GM12878 (cell line): ENCODE data around the gene RCOR1. TPM values are rescaled to one million over a fixed set of nuclear protein-coding genes. Genes with fewer than 3 reads are reported as not detected.

ENCODE experiments used
- ATAC-seq: fragments of 200-7000 bp; cut with Tn5 transposase; 3 replicates; pipeline ENCODE4 v1.9.1; 2020; ENCODE audit warnings: mild to moderate bottlenecking, moderate library complexity
- BruUV-seq: library from RNA; stranded (reverse); fragments of 400-500 nt; replicated peaks from 2 replicates; lab custom pipeline; 2021; lab: Mats Ljungman, UMichigan
- CTCF ChIA-PET: fragments of 300-600 bp; sonication (Branson Sonifier 250); formaldehyde crosslinking; extraction: SDS; loops from one replicate; lab custom pipeline; 2021; ENCODE audit warnings: inconsistent platforms; lab: Yijun Ruan, JAX
- POLR2A ChIA-PET: fragments of 350-600 bp; formaldehyde crosslinking; extraction: SDS; loops from one replicate; lab custom pipeline; 2021; ENCODE audit warnings: inconsistent platforms; lab: Charles Lee
- RAD21 ChIA-PET: fragments of 300-600 bp; sonication (Branson Sonifier 250); formaldehyde crosslinking; loops from one replicate; lab custom pipeline; 2023; ENCODE audit warnings: antibody characterized with exemption; ENCODE audit not compliant: unreplicated experiment; lab: Charles Lee
- SMC1A ChIA-PET: fragments of 300-600 bp; sonication (Branson Sonifier 250); formaldehyde crosslinking; loops from one replicate; lab custom pipeline; 2023; ENCODE audit not compliant: unreplicated experiment, uncharacterized antibody; lab: Charles Lee
- DNase-seq: peaks from one replicate; pipeline ENCODE4 v3.0.0-alpha.2; 2011; ENCODE audit warnings: low read depth, low spot score
- FAIRE-seq: peaks from 3 replicates; lab custom pipeline; 2011; peaks lifted over from hg19 to GRCh38; lab: Jason Lieb, UNC
- H2AFZ ChIP-seq: 2 replicates; pipeline ENCODE4 v1.6.0; 2011; ENCODE audit warnings: low read depth, low read length, control low read depth; ENCODE audit not compliant: control insufficient read depth
- H3K27ac ChIP-seq: 2 replicates; pipeline ENCODE4 v1.5.1; 2011; ENCODE audit warnings: control low read depth; ENCODE audit not compliant: control insufficient read depth, insufficient read depth
- H3K27me3 ChIP-seq, 2 experiments: replicated peaks in 1 of 2; 2 replicates each; pipeline versions ENCODE4 v1.6.0 to v1.6.1; 2011; ENCODE audit warnings: low read length in 1 of 2; ENCODE audit not compliant: control insufficient read depth in 2 of 2, insufficient read depth in 2 of 2
- H3K36me3 ChIP-seq, 2 experiments: 2 replicates each; pipeline ENCODE4 v1.5.1; 2011; ENCODE audit warnings: low read length in 1 of 2; ENCODE audit not compliant: control insufficient read depth in 2 of 2, insufficient read depth in 2 of 2
- H3K4me1 ChIP-seq: 2 replicates; pipeline ENCODE4 v1.6.1; 2011; ENCODE audit warnings: mild to moderate bottlenecking, low read length, moderate library complexity, mixed read lengths; ENCODE audit not compliant: control insufficient read depth, insufficient read depth
- H3K4me2 ChIP-seq: 2 replicates; pipeline ENCODE4 v1.6.0; 2011; ENCODE audit warnings: control low read depth; ENCODE audit not compliant: control insufficient read depth, insufficient read depth
- H3K4me3 ChIP-seq: fragments of 200-600 bp; sonication (generic); 2 replicates; pipeline ENCODE4 v1.5.1; 2016
- H3K79me2 ChIP-seq: 2 replicates; pipeline ENCODE4 v1.6.0; 2011; ENCODE audit warnings: low read length; ENCODE audit not compliant: control insufficient read depth, insufficient read depth
- H3K9ac ChIP-seq: 2 replicates; pipeline ENCODE4 v1.8.0; 2011; ENCODE audit warnings: low read length, control low read depth, mixed read lengths; ENCODE audit not compliant: control insufficient read depth, insufficient read depth
- H3K9me3 ChIP-seq: replicated peaks from 3 replicates; pipeline ENCODE4 v1.5.1; 2011; ENCODE audit warnings: mild to moderate bottlenecking, low read length; ENCODE audit not compliant: control insufficient read depth, insufficient read depth
- H4K20me1 ChIP-seq: 2 replicates; pipeline ENCODE4 v1.6.0; 2011; ENCODE audit not compliant: control insufficient read depth, insufficient read depth
- CBFB ChIP-seq: IDR thresholded peaks from 2 replicates; pipeline ENCODE4 v1.6.1; 2016; ENCODE audit warnings: antibody characterized with exemption, low read depth
- CHD2 ChIP-seq: IDR thresholded peaks from 2 replicates; pipeline ENCODE4 v1.6.1; 2011; ENCODE audit warnings: low read depth, low read length, improper control_type of control experiment, borderline replicate concordance
- EP300 ChIP-seq, 2 experiments: fragments of 150-350 bp in 1 of 2; IDR thresholded peaks; 2 replicates each; pipeline ENCODE4 v1.6.1; 2011 to 2012; ENCODE audit warnings: low read depth in 2 of 2, low read length in 2 of 2, borderline replicate concordance in 1 of 2, improper control_type of control experiment in 1 of 2, inconsistent platforms in 1 of 2; ENCODE audit not compliant: control insufficient read depth in 1 of 2
- FOXK2 ChIP-seq: fragments of 450-650 bp; IDR thresholded peaks from 2 replicates; pipeline ENCODE4 v1.6.1; 2017; ENCODE audit warnings: mild to moderate bottlenecking, moderate library complexity
- IKZF2 ChIP-seq, 2 experiments: fragments of 450-650 bp; IDR thresholded peaks; 2 replicates each; pipeline ENCODE4 v1.6.1; 2017; ENCODE audit warnings: mild to moderate bottlenecking in 2 of 2, moderate library complexity in 2 of 2
- JUND ChIP-seq: IDR thresholded peaks from 2 replicates; pipeline ENCODE4 v1.6.1; 2012; ENCODE audit warnings: low read depth, mild to moderate bottlenecking, low read length, improper control_type of control experiment, moderate library complexity
- MEF2B ChIP-seq: fragments of 450-650 bp; IDR thresholded peaks from 2 replicates; pipeline ENCODE4 v1.6.1; 2018; ENCODE audit warnings: mild to moderate bottlenecking, moderate library complexity; ENCODE audit not compliant: partially characterized antibody, poor library complexity, severe bottlenecking
- MTA3 ChIP-seq: IDR thresholded peaks from 2 replicates; pipeline ENCODE4 v1.6.1; 2012; ENCODE audit warnings: low read length, inconsistent platforms, borderline replicate concordance
- RFX5 ChIP-seq: IDR thresholded peaks from 2 replicates; pipeline ENCODE4 v1.6.1; 2011; ENCODE audit warnings: low read depth, low read length, improper control_type of control experiment
- SIX5 ChIP-seq: IDR thresholded peaks from 2 replicates; pipeline ENCODE4 v1.6.1; 2011; ENCODE audit warnings: mild to moderate bottlenecking, low read depth, low read length, moderate library complexity; ENCODE audit not compliant: severe bottlenecking
- YBX1 ChIP-seq: fragments of 450-650 bp; IDR thresholded peaks from 2 replicates; pipeline ENCODE4 v1.6.1; 2016; ENCODE audit warnings: antibody characterized with exemption
- ZNF274 ChIP-seq: IDR thresholded peaks from one replicate; pipeline ENCODE4 v1.8.0; 2011; ENCODE audit not compliant: insufficient read length, insufficient read depth
- WGBS: methylation state at CpG from one replicate; pipeline ENCODE4 v1.1.6; 2016; ENCODE audit warnings: low lambda C conversion rate; ENCODE audit not compliant: insufficient replicate concordance, insufficient coverage; ENCODE audit errors: missing lambda C conversion rate; 5-methylcytosine and 5-hydroxymethylcytosine counted together
- in situ Hi-C: fragments of 300-500 bp; cut with MboI; formaldehyde crosslinking; loops from 9 replicates; pipeline ENCODE4 v1.14.3; 2018; ENCODE audit warnings: mixed read lengths
- intact Hi-C: fragments of 100-400 bp; cut with micrococcal nuclease; formaldehyde crosslinking; loops from one replicate; pipeline ENCODE4 v1.14.2; 2022; ENCODE audit not compliant: unreplicated experiment
- polyA plus RNA-seq, 11 experiments: library from polyadenylated mRNA; depleted of rRNA in 4 of 11; unstranded in 6 of 11; stranded (reverse) in 5 of 11; fragments of >200 nt; fragmentation: Nextera tagmentation in 4 of 11; fragmentation: Illumina TruSeq in 1 of 11; extraction: Ambion mirVana in 4 of 11; extraction: Trizol in 1 of 11; gene quantifications; 1 replicate in 1 of 11; 2 replicates in 10 of 11; pipeline versions ENCODE4 v1.2.1 to v1.2.3, GENCODE V29; 2011 to 2016; ENCODE audit warnings: inconsistent platforms in 2 of 11, missing spikeins in 2 of 11, low read depth in 1 of 11
- total RNA-seq, 4 experiments: library from RNA; depleted of rRNA in 3 of 4; stranded (reverse); fragments of >200 nt in 3 of 4; fragmentation: Illumina TruSeq in 1 of 4; extraction: Trizol in 1 of 4; gene quantifications; 2 replicates each; pipeline versions ENCODE4 v1.2.1 to v1.2.3, GENCODE V29; 2013 to 2021
- TF ChIP-seq, protein P1 (sequence below): fragments of 450-650 bp; IDR thresholded peaks from 2 replicates; pipeline ENCODE4 v1.6.1; 2017; ENCODE audit warnings: mild to moderate bottlenecking, moderate library complexity
- TF ChIP-seq, protein P2 (sequence below): IDR thresholded peaks from 2 replicates; pipeline ENCODE4 v1.6.1; 2012; ENCODE audit warnings: low read length, inconsistent platforms
- TF ChIP-seq, protein P3 (sequence below): IDR thresholded peaks from 2 replicates; pipeline ENCODE4 v1.6.1; 2012; ENCODE audit warnings: low read depth, low read length, improper control_type of control experiment
- TF ChIP-seq, protein P4 (sequence below): fragments of 150-350 bp; IDR thresholded peaks from 2 replicates; pipeline ENCODE4 v1.6.1; 2016; ENCODE audit warnings: low read depth, low read length

The RCOR1 gene
- total and polyA plus RNA-seq, 10 of the 15 experiments (the other 5 are each of a cell fraction or from before 2014, with no cell fraction given) = 1.6 to 12.2 (median 4.4) TPM

DNA sequence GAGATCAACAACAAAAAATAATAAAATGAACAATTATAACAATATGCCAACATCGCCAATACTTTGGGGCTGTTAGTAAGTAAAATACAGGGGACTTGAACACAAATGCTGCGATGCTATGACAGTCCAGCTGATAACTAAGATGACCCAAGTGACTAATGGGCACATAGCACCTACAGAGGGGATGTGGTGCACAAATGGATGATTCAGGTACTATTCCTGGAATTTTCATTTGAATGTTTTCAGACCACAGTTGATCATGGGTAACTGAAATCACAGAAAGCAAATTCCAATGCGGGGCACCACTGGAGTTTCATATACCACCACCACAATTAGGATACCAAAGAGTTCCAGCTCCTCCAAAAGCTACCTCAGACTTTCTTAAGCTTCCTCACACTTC lies 82.9 kb downstream of the RCOR1 start:
- peaks cover 7% of the 10 kb centered on the region for H3K79me2 ChIP-seq
- ChIA-PET SMC1A (no interaction called here), RAD21 (no interaction called here), CTCF (interaction anchor here (1.3 kb wide), 1 partner anchor 19 kb away, joined by 3 read pairs; no protein-coding TSS in a partner anchor), POLR2A (no interaction called here)
- DNase-seq = no peak
- 76% methylated on average over 3 of the region's 3 CpGs for WGBS
- in situ Hi-C loops (no loop called here), intact Hi-C loops (no loop called here)
- H3K4me3 ChIP-seq = no peak overlapping the region
- no peak overlapping the region for H2AFZ ChIP-seq
- no peaks in the 10 kb centered on the region for H3K27me3 ChIP-seq
- H3K4me1 ChIP-seq = peaks cover 12% of the 10 kb centered on the region
- no peaks in the 10 kb centered on the region for H4K20me1 ChIP-seq
- H3K9ac ChIP-seq = no peak overlapping the region
- ATAC-seq = no peak
- H3K36me3 ChIP-seq = no peaks in the 10 kb centered on the region; a peak in 1 of 4 replicates
- BruUV-seq = no TSS peak
- FAIRE-seq = no peak
- H3K27ac ChIP-seq = no peak overlapping the region
- peaks cover 11% of the 10 kb centered on the region for H3K9me3 ChIP-seq
- H3K4me2 ChIP-seq = no peak overlapping the region
- TF ChIP-seq IKZF2 (IDR thresholded peaks at IDR 0.05) (no peak), YBX1 (no peak), JUND (no peak), FOXK2 (no peak), MEF2B (no peak), SIX5 (no peak), RFX5 (no peak), MTA3 (no peak), ZNF274 (no peak), CHD2 (no peak), CBFB (no peak), EP300 (IDR thresholded peaks at IDR 0.05; ENCODE audit: borderline replicate concordance in 1 of 2, control insufficient read depth in 1 of 2, low read depth in 2 of 2, low read length in 2 of 2) (no peak)
- TF ChIP-seq, protein P1, sequence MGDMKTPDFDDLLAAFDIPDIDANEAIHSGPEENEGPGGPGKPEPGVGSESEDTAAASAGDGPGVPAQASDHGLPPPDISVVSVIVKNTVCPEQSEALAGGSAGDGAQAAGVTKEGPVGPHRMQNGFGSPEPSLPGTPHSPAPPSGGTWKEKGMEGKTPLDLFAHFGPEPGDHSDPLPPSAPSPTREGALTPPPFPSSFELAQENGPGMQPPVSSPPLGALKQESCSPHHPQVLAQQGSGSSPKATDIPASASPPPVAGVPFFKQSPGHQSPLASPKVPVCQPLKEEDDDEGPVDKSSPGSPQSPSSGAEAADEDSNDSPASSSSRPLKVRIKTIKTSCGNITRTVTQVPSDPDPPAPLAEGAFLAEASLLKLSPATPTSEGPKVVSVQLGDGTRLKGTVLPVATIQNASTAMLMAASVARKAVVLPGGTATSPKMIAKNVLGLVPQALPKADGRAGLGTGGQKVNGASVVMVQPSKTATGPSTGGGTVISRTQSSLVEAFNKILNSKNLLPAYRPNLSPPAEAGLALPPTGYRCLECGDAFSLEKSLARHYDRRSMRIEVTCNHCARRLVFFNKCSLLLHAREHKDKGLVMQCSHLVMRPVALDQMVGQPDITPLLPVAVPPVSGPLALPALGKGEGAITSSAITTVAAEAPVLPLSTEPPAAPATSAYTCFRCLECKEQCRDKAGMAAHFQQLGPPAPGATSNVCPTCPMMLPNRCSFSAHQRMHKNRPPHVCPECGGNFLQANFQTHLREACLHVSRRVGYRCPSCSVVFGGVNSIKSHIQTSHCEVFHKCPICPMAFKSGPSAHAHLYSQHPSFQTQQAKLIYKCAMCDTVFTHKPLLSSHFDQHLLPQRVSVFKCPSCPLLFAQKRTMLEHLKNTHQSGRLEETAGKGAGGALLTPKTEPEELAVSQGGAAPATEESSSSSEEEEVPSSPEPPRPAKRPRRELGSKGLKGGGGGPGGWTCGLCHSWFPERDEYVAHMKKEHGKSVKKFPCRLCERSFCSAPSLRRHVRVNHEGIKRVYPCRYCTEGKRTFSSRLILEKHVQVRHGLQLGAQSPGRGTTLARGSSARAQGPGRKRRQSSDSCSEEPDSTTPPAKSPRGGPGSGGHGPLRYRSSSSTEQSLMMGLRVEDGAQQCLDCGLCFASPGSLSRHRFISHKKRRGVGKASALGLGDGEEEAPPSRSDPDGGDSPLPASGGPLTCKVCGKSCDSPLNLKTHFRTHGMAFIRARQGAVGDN = no peak
- TF ChIP-seq, protein P2, sequence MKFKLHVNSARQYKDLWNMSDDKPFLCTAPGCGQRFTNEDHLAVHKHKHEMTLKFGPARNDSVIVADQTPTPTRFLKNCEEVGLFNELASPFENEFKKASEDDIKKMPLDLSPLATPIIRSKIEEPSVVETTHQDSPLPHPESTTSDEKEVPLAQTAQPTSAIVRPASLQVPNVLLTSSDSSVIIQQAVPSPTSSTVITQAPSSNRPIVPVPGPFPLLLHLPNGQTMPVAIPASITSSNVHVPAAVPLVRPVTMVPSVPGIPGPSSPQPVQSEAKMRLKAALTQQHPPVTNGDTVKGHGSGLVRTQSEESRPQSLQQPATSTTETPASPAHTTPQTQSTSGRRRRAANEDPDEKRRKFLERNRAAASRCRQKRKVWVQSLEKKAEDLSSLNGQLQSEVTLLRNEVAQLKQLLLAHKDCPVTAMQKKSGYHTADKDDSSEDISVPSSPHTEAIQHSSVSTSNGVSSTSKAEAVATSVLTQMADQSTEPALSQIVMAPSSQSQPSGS = no peak
- TF ChIP-seq, protein P3, sequence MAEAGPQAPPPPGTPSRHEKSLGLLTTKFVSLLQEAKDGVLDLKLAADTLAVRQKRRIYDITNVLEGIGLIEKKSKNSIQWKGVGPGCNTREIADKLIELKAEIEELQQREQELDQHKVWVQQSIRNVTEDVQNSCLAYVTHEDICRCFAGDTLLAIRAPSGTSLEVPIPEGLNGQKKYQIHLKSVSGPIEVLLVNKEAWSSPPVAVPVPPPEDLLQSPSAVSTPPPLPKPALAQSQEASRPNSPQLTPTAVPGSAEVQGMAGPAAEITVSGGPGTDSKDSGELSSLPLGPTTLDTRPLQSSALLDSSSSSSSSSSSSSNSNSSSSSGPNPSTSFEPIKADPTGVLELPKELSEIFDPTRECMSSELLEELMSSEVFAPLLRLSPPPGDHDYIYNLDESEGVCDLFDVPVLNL = no peak
- TF ChIP-seq, protein P4, sequence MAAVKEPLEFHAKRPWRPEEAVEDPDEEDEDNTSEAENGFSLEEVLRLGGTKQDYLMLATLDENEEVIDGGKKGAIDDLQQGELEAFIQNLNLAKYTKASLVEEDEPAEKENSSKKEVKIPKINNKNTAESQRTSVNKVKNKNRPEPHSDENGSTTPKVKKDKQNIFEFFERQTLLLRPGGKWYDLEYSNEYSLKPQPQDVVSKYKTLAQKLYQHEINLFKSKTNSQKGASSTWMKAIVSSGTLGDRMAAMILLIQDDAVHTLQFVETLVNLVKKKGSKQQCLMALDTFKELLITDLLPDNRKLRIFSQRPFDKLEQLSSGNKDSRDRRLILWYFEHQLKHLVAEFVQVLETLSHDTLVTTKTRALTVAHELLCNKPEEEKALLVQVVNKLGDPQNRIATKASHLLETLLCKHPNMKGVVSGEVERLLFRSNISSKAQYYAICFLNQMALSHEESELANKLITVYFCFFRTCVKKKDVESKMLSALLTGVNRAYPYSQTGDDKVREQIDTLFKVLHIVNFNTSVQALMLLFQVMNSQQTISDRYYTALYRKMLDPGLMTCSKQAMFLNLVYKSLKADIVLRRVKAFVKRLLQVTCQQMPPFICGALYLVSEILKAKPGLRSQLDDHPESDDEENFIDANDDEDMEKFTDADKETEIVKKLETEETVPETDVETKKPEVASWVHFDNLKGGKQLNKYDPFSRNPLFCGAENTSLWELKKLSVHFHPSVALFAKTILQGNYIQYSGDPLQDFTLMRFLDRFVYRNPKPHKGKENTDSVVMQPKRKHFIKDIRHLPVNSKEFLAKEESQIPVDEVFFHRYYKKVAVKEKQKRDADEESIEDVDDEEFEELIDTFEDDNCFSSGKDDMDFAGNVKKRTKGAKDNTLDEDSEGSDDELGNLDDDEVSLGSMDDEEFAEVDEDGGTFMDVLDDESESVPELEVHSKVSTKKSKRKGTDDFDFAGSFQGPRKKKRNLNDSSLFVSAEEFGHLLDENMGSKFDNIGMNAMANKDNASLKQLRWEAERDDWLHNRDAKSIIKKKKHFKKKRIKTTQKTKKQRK = no peak
